SK-N-SH (cell line): Measurements from ENCODE around the gene CCND1. TPM values are rescaled to one million over a fixed set of nuclear protein-coding genes. Genes with fewer than 3 reads are reported as not detected.

Experiments used
- CTCF ChIA-PET: fragments of 300-600, 350-600 bp; formaldehyde crosslinking; extraction: SDS; loops from one replicate; lab custom pipeline; 2021; lab: Yijun Ruan, JAX
- POLR2A ChIA-PET: fragments of 350-600 bp; sonication (Branson Sonifier 250); formaldehyde crosslinking; extraction: SDS; loops from one replicate; lab custom pipeline; 2020; ENCODE audit warnings: antibody characterized with exemption, inconsistent platforms; lab: Yijun Ruan, JAX
- DNase-seq: peaks from one replicate; pipeline ENCODE4 v3.0.0; 2012
- H2AFZ ChIP-seq: fragments of 200-600 bp; sonication (generic); 2 replicates; pipeline ENCODE4 v1.8.1; 2016; ENCODE audit warnings: antibody characterized with exemption, mild to moderate bottlenecking, low read depth
- H3F3A ChIP-seq: fragments of 200-600 bp; sonication (generic); replicated peaks from 2 replicates; pipeline ENCODE3; 2016; ENCODE audit warnings: antibody characterized with exemption, mild to moderate bottlenecking; ENCODE audit not compliant: insufficient read depth
- H3K27ac ChIP-seq, 2 experiments: fragments of 200-500 bp in 1 of 2; fragments of 200-600 bp in 1 of 2; sonication (Bioruptor generic) in 1 of 2; sonication (generic), shearing (Covaris generic) in 1 of 2; 2 replicates each; pipeline versions ENCODE4 v1.5.1 to v1.6.1; 2014 to 2016; ENCODE audit warnings: low read depth in 2 of 2, inconsistent platforms in 1 of 2, low read length in 1 of 2, mild to moderate bottlenecking in 1 of 2, mixed read lengths in 1 of 2
- H3K27me3 ChIP-seq: fragments of 200-600 bp; sonication (generic), shearing (Covaris generic); 2 replicates; pipeline ENCODE4 v1.6.1; 2016; ENCODE audit warnings: mixed run types; ENCODE audit not compliant: insufficient read depth
- H3K36me3 ChIP-seq, 2 experiments: fragments of 200-500 bp in 1 of 2; fragments of 200-600 bp in 1 of 2; sonication (Bioruptor generic) in 1 of 2; sonication (generic) in 1 of 2; replicated peaks in 1 of 2; 2 replicates each; pipeline versions ENCODE3 to v1.5.1; 2014 to 2016; ENCODE audit warnings: low read length in 1 of 2, mild to moderate bottlenecking in 1 of 2; ENCODE audit not compliant: insufficient read depth in 2 of 2, control insufficient read depth in 1 of 2
- H3K4me1 ChIP-seq, 2 experiments: fragments of 200-500 bp in 1 of 2; fragments of 200-600 bp in 1 of 2; sonication (Bioruptor generic) in 1 of 2; sonication (generic), shearing (Covaris generic) in 1 of 2; 2 replicates each; pipeline versions ENCODE4 v1.5.1 to v1.6.1; 2014 to 2016; ENCODE audit warnings: low read depth in 1 of 2, low read length in 1 of 2, mixed run types in 1 of 2; ENCODE audit not compliant: insufficient read depth in 2 of 2, control insufficient read depth in 1 of 2
- H3K4me2 ChIP-seq: fragments of 200-600 bp; sonication (generic), shearing (Covaris generic); 2 replicates; pipeline ENCODE4 v1.6.1; 2017; ENCODE audit warnings: mixed run types
- H3K4me3 ChIP-seq, 2 experiments: fragments of 200-500 bp in 1 of 2; fragments of 200-600 bp in 1 of 2; sonication (Bioruptor generic) in 1 of 2; sonication (generic), shearing (Covaris generic) in 1 of 2; 2 replicates each; pipeline versions ENCODE4 v1.5.1 to v1.8.1; 2014 to 2016; ENCODE audit warnings: low read depth in 2 of 2, inconsistent platforms in 1 of 2, low read length in 1 of 2, mild to moderate bottlenecking in 1 of 2, mixed read lengths in 1 of 2, moderate library complexity in 1 of 2
- H3K79me2 ChIP-seq: fragments of 200-600 bp; sonication (generic); 2 replicates; pipeline ENCODE4 v1.8.1; 2017; ENCODE audit warnings: mild to moderate bottlenecking; ENCODE audit not compliant: insufficient read depth
- H3K9ac ChIP-seq: fragments of 200-600 bp; sonication (generic); 2 replicates; pipeline ENCODE4 v1.6.1; 2017; ENCODE audit warnings: mixed run types
- H3K9me2 ChIP-seq: fragments of 200-600 bp; sonication (generic); 2 replicates; pipeline ENCODE4 v1.6.1; 2017; ENCODE audit warnings: mixed run types
- H3K9me3 ChIP-seq: fragments of 200-600 bp; sonication (generic); 2 replicates; pipeline ENCODE4 v1.6.1; 2017; ENCODE audit warnings: mixed run types, mild to moderate bottlenecking, moderate library complexity
- H4K20me1 ChIP-seq: fragments of 200-600 bp; sonication (generic); 2 replicates; pipeline ENCODE4 v1.6.1; 2017; ENCODE audit warnings: mild to moderate bottlenecking, mixed run types; ENCODE audit not compliant: insufficient read depth
- CHD2 ChIP-seq: fragments of 150-350 bp; IDR thresholded peaks from 2 replicates; pipeline ENCODE4 v1.6.1; 2018; ENCODE audit warnings: low read length; ENCODE audit not compliant: partially characterized antibody
- ELF1 ChIP-seq: IDR thresholded peaks from 2 replicates; pipeline ENCODE4 v1.4.0; 2012
- EP300 ChIP-seq, 2 experiments: IDR thresholded peaks; 2 replicates each; pipeline versions ENCODE4 v1.4.0 to v1.6.1; 2012; ENCODE audit warnings: borderline replicate concordance in 1 of 2, low read depth in 1 of 2, low read length in 1 of 2
- EZH2phosphoT487 ChIP-seq: fragments of 200-600 bp; sonication (generic); IDR thresholded peaks from 2 replicates; pipeline ENCODE4 v1.6.1; 2017; ENCODE audit warnings: low read depth, mixed run types, mild to moderate bottlenecking, antibody characterized with exemption, moderate library complexity, borderline replicate concordance
- FOSL2 ChIP-seq: IDR thresholded peaks from 2 replicates; pipeline ENCODE4 v1.4.0; 2012; ENCODE audit warnings: low read depth, mild to moderate bottlenecking, moderate library complexity, borderline replicate concordance
- FOXJ3 ChIP-seq: sonication (generic); formaldehyde crosslinking; IDR thresholded peaks from 2 replicates; pipeline ENCODE4 v1.5.1; 2020; ENCODE audit warnings: mild to moderate bottlenecking, missing genetic modification reagents
- GABPA ChIP-seq: IDR thresholded peaks from 2 replicates; pipeline ENCODE4 v1.4.0; 2012; ENCODE audit warnings: low read depth, mild to moderate bottlenecking
- GATA2 ChIP-seq: sonication (generic); formaldehyde crosslinking; IDR thresholded peaks from 2 replicates; pipeline ENCODE4 v1.5.0; 2020; ENCODE audit warnings: mild to moderate bottlenecking, missing genetic modification reagents
- JUND ChIP-seq: IDR thresholded peaks from 2 replicates; pipeline ENCODE4 v1.4.0; 2012
- MEF2A ChIP-seq: IDR thresholded peaks from 2 replicates; pipeline ENCODE4 v1.4.0; 2012; ENCODE audit warnings: low read depth, borderline replicate concordance
- MXI1 ChIP-seq: IDR thresholded peaks from 2 replicates; pipeline ENCODE4 v1.6.1; 2012; ENCODE audit warnings: mild to moderate bottlenecking, low read depth, low read length, improper control_type of control experiment
- NFIC ChIP-seq: IDR thresholded peaks from 2 replicates; pipeline ENCODE4 v1.4.0; 2012; ENCODE audit warnings: borderline replicate concordance
- NRF1 ChIP-seq: IDR thresholded peaks from 2 replicates; pipeline ENCODE4 v1.6.1; 2012; ENCODE audit warnings: low read depth, mild to moderate bottlenecking, low read length
- POLR2AphosphoS5 ChIP-seq: IDR thresholded peaks from 2 replicates; pipeline ENCODE4 v1.6.1; 2012; ENCODE audit warnings: low read depth, low read length
- RCOR1 ChIP-seq: fragments of 150-350 bp; IDR thresholded peaks from 2 replicates; pipeline ENCODE4 v1.6.1; 2017; ENCODE audit warnings: antibody characterized with exemption, low read length
- RFX5 ChIP-seq: IDR thresholded peaks from 2 replicates; pipeline ENCODE4 v1.6.1; 2012; ENCODE audit warnings: mild to moderate bottlenecking, improper control_type of control experiment, low read length
- SIN3A ChIP-seq: IDR thresholded peaks from 2 replicates; pipeline ENCODE4 v1.6.1; 2012; ENCODE audit warnings: low read depth, mild to moderate bottlenecking, low read length, moderate library complexity, borderline replicate concordance
- SMC3 ChIP-seq: IDR thresholded peaks from 2 replicates; pipeline ENCODE4 v1.6.1; 2012; ENCODE audit warnings: low read depth, low read length, improper control_type of control experiment
- TAF1 ChIP-seq: IDR thresholded peaks from 2 replicates; pipeline ENCODE4 v1.6.1; 2012; ENCODE audit warnings: low read depth, mild to moderate bottlenecking, low read length, moderate library complexity, borderline replicate concordance
- TEAD4 ChIP-seq: IDR thresholded peaks from 2 replicates; pipeline ENCODE4 v1.4.0; 2012; ENCODE audit warnings: mild to moderate bottlenecking, borderline replicate concordance; ENCODE audit not compliant: insufficient read depth
- YY1 ChIP-seq: IDR thresholded peaks from 2 replicates; pipeline ENCODE4 v1.4.0; 2012; ENCODE audit warnings: low read depth, mild to moderate bottlenecking
- WGBS: methylation state at CpG from one replicate; pipeline ENCODE4 v1.1.6; 2017; ENCODE audit warnings: low lambda C conversion rate; 5-methylcytosine and 5-hydroxymethylcytosine counted together
- polyA plus RNA-seq, 3 experiments: library from polyadenylated mRNA; depleted of rRNA; stranded (reverse); fragments of >200 nt; gene quantifications; 2 replicates each; pipeline ENCODE4 v1.2.3, GENCODE V29; 2012
- TF ChIP-seq, protein P1 (sequence below): IDR thresholded peaks from 2 replicates; pipeline ENCODE4; 2012
- TF ChIP-seq, protein P2 (sequence below): IDR thresholded peaks from 2 replicates; pipeline ENCODE4 v1.4.0; 2012; ENCODE audit warnings: low read depth, borderline replicate concordance
- TF ChIP-seq, protein P3 (sequence below): IDR thresholded peaks from 2 replicates; pipeline ENCODE4 v1.4.0; 2012; ENCODE audit warnings: low read depth
- TF ChIP-seq, protein P4 (sequence below): fragments of 150-350 bp; IDR thresholded peaks from 2 replicates; pipeline ENCODE4 v1.6.1; 2016; ENCODE audit warnings: mild to moderate bottlenecking, low read depth, low read length
- TF ChIP-seq, protein P5 (sequence below): fragments of 150-350 bp; IDR thresholded peaks from 2 replicates; pipeline ENCODE4 v1.6.1; 2017; ENCODE audit warnings: antibody characterized with exemption, low read length, low read depth, borderline replicate concordance

Gene CCND1
- polyA plus RNA-seq, 1 of the 3 experiments (the other 2 are of a cell fraction), result 242 TPM

DNA sequence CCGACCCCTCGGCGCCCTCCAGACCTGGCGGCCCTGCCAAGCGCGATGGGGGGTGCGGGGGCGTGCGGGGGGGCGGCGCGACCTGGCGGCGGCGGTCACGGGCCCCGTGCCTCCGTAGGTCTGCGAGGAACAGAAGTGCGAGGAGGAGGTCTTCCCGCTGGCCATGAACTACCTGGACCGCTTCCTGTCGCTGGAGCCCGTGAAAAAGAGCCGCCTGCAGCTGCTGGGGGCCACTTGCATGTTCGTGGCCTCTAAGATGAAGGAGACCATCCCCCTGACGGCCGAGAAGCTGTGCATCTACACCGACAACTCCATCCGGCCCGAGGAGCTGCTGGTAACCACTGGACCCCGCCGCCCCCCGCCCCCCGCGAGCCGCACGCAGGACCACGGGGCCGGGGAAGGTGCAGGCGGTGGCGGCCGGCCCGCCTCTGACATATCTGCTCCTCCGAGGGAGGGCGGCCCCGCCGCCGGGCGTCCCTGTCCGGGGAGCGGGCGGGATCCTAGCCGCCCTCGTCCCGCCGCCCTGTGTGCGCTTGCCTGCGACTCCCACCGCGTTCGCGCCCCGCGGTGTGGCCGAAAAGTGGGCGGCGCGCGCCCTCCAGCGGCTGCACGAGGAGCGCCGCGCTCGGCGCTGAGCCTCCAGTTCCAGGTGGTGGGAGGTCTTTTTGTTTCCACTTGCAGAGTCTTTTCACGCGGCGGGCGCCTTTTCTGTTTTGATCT lies 2.1 kb downstream of the CCND1 start:
- H3K27me3 ChIP-seq, result no peaks in the 10 kb centered on the region
- 3% methylated on average over 8 of the region's 81 CpGs for WGBS
- H3K4me3 ChIP-seq, result peak overlapping the region; percentile 95 to 96
- H3K4me1 ChIP-seq, result peaks cover 29 to 37% of the 10 kb centered on the region in 2 experiments; a peak in 3 of 4 replicates
- peaks cover 44 to 47% of the 10 kb centered on the region in 2 experiments for H3K36me3 ChIP-seq
- peak; percentile 84 for DNase-seq
- peak overlapping the region; percentile 97 for H3K4me2 ChIP-seq
- H2AFZ ChIP-seq, result no peak overlapping the region
- peak overlapping the region; percentile 94 for H3K27ac ChIP-seq
- H4K20me1 ChIP-seq, result peaks cover 63% of the 10 kb centered on the region
- peaks cover 89% of the 10 kb centered on the region for H3K79me2 ChIP-seq
- ChIA-PET POLR2A (interaction anchor here (1.1 to 4.9 kb wide), 7 partner anchors 13 to 548 kb away, joined by 3 to 27 read pairs (median 8); no protein-coding TSS in a partner anchor), CTCF (interaction anchor here (0.6 to 11.0 kb wide), 55 partner anchors 9 to 753 kb away, joined by 3 to 403 read pairs (median 4); partner anchors contain the start of gene LTO1)
- H3F3A ChIP-seq, result peaks cover 48% of the 10 kb centered on the region
- H3K9me2 ChIP-seq, result no peaks in the 10 kb centered on the region
- H3K9me3 ChIP-seq, result no peaks in the 10 kb centered on the region
- H3K9ac ChIP-seq, result peak overlapping the region; percentile 100
- TF ChIP-seq EZH2phosphoT487, result no peak
- no peak for TF ChIP-seq CHD2
- TF ChIP-seq NFIC, result no peak; the same call in 1 of the 2 replicates
- TF ChIP-seq, protein P1, sequence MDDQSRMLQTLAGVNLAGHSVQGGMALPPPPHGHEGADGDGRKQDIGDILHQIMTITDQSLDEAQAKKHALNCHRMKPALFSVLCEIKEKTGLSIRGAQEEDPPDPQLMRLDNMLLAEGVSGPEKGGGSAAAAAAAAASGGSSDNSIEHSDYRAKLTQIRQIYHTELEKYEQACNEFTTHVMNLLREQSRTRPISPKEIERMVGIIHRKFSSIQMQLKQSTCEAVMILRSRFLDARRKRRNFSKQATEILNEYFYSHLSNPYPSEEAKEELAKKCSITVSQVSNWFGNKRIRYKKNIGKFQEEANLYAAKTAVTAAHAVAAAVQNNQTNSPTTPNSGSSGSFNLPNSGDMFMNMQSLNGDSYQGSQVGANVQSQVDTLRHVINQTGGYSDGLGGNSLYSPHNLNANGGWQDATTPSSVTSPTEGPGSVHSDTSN, result no peak
- no peak for TF ChIP-seq RFX5
- no peak; the same call in 1 of the 2 replicates for TF ChIP-seq POLR2AphosphoS5
- TF ChIP-seq, protein P2, sequence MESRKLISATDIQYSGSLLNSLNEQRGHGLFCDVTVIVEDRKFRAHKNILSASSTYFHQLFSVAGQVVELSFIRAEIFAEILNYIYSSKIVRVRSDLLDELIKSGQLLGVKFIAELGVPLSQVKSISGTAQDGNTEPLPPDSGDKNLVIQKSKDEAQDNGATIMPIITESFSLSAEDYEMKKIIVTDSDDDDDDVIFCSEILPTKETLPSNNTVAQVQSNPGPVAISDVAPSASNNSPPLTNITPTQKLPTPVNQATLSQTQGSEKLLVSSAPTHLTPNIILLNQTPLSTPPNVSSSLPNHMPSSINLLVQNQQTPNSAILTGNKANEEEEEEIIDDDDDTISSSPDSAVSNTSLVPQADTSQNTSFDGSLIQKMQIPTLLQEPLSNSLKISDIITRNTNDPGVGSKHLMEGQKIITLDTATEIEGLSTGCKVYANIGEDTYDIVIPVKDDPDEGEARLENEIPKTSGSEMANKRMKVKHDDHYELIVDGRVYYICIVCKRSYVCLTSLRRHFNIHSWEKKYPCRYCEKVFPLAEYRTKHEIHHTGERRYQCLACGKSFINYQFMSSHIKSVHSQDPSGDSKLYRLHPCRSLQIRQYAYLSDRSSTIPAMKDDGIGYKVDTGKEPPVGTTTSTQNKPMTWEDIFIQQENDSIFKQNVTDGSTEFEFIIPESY, result no peak
- TF ChIP-seq FOXJ3 (CRISPR knock-in tag), result no peak
- peak; percentile 53; the same call in 1 of the 2 replicates for TF ChIP-seq SIN3A
- TF ChIP-seq, protein P3, sequence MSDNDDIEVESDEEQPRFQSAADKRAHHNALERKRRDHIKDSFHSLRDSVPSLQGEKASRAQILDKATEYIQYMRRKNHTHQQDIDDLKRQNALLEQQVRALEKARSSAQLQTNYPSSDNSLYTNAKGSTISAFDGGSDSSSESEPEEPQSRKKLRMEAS, result peak; percentile 29; the same call in 1 of the 2 replicates
- TF ChIP-seq, protein P4, sequence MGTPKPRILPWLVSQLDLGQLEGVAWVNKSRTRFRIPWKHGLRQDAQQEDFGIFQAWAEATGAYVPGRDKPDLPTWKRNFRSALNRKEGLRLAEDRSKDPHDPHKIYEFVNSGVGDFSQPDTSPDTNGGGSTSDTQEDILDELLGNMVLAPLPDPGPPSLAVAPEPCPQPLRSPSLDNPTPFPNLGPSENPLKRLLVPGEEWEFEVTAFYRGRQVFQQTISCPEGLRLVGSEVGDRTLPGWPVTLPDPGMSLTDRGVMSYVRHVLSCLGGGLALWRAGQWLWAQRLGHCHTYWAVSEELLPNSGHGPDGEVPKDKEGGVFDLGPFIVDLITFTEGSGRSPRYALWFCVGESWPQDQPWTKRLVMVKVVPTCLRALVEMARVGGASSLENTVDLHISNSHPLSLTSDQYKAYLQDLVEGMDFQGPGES, result no peak
- TF ChIP-seq SMC3, result peak; percentile 87
- no peak for TF ChIP-seq ELF1
- no peak for TF ChIP-seq YY1
- no peak for TF ChIP-seq JUND
- no peak for TF ChIP-seq MEF2A
- TF ChIP-seq TAF1, result no peak
- TF ChIP-seq EP300 (IDR thresholded peaks at IDR 0.05; ENCODE audit: borderline replicate concordance in 1 of 2, low read depth in 1 of 2, low read length in 1 of 2), result no peak
- peak; percentile 77 for TF ChIP-seq MXI1
- TF ChIP-seq GABPA, result no peak
- no peak for TF ChIP-seq GATA2 (CRISPR knock-in tag)
- no peak; the same call in 1 of the 2 replicates for TF ChIP-seq TEAD4
- TF ChIP-seq RCOR1, result no peak
- no peak for TF ChIP-seq FOSL2
- no peak; the same call in 1 of the 2 replicates for TF ChIP-seq NRF1
- TF ChIP-seq, protein P5, sequence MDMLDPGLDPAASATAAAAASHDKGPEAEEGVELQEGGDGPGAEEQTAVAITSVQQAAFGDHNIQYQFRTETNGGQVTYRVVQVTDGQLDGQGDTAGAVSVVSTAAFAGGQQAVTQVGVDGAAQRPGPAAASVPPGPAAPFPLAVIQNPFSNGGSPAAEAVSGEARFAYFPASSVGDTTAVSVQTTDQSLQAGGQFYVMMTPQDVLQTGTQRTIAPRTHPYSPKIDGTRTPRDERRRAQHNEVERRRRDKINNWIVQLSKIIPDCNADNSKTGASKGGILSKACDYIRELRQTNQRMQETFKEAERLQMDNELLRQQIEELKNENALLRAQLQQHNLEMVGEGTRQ, result no peak
